GM23338 (cell line): Measurements from ENCODE around the gene DDX39A. TPM values are rescaled to one million over a fixed set of nuclear protein-coding genes. Genes with fewer than 3 reads are reported as not detected.

Experiments used
- ATAC-seq: fragments of 200-7000 bp; cut with Tn5 transposase; 3 replicates; pipeline ENCODE4 v1.9.1; 2020
- DNase-seq: peaks from one replicate; pipeline ENCODE4 v3.0.0-alpha.2; 2015; ENCODE audit warnings: low spot score
- H2AFZ ChIP-seq: fragments of 200-600 bp; sonication (generic); 2 replicates; pipeline ENCODE4 v1.8.0; 2016; ENCODE audit warnings: antibody characterized with exemption, mild to moderate bottlenecking, moderate library complexity
- H3F3A ChIP-seq: fragments of 200-600 bp; sonication (generic); replicated peaks from 2 replicates; pipeline ENCODE4 v1.8.0; 2017; ENCODE audit warnings: antibody characterized with exemption, mixed run types, low read depth
- H3K27ac ChIP-seq: fragments of 200-600 bp; sonication (generic); 2 replicates; pipeline ENCODE4 v1.6.1; 2016; ENCODE audit warnings: low read depth
- H3K27me3 ChIP-seq: fragments of 200-600 bp; sonication (generic); 2 replicates; pipeline ENCODE4 v1.8.0; 2016; ENCODE audit warnings: mild to moderate bottlenecking, mixed run types, moderate library complexity; ENCODE audit not compliant: insufficient read depth
- H3K36me3 ChIP-seq: fragments of 200-600 bp; sonication (generic); 2 replicates; pipeline ENCODE4 v1.8.0; 2016; ENCODE audit warnings: mild to moderate bottlenecking; ENCODE audit not compliant: insufficient read depth
- H3K4me1 ChIP-seq: fragments of 200-600 bp; sonication (generic); 2 replicates; pipeline ENCODE4 v1.8.0; 2016; ENCODE audit warnings: mild to moderate bottlenecking, moderate library complexity; ENCODE audit not compliant: insufficient read depth
- H3K4me2 ChIP-seq: fragments of 200-600 bp; sonication (generic); 2 replicates; pipeline ENCODE4 v1.7.1; 2017; ENCODE audit warnings: mixed run types
- H3K4me3 ChIP-seq: fragments of 200-600 bp; sonication (generic); 2 replicates; pipeline ENCODE4 v1.6.1; 2016; ENCODE audit warnings: mixed run types
- H3K79me2 ChIP-seq: fragments of 200-600 bp; sonication (generic); replicated peaks from 2 replicates; pipeline ENCODE4 v1.8.0; 2017; ENCODE audit warnings: mild to moderate bottlenecking; ENCODE audit not compliant: insufficient read depth
- H3K9me2 ChIP-seq: fragments of 200-600 bp; sonication (generic); 2 replicates; pipeline ENCODE4 v1.8.0; 2017; ENCODE audit not compliant: insufficient read depth
- H4K20me1 ChIP-seq: fragments of 200-600 bp; sonication (generic); replicated peaks from 2 replicates; pipeline ENCODE4 v1.8.0; 2017; ENCODE audit warnings: mild to moderate bottlenecking; ENCODE audit not compliant: insufficient read depth
- H3K27ac Mint-ChIP-seq: 2 replicates; pipeline ENCODE4 v1.8.0; 2020; ENCODE audit warnings: inconsistent platforms, mild to moderate bottlenecking, moderate library complexity, mixed read lengths
- H3K27me3 Mint-ChIP-seq: 3 replicates; pipeline ENCODE4 v1.8.0; 2022; ENCODE audit warnings: low read depth, mild to moderate bottlenecking, moderate library complexity, mixed read lengths, inconsistent platforms; ENCODE audit not compliant: insufficient read depth, poor library complexity
- H3K36me3 Mint-ChIP-seq: 3 replicates; pipeline ENCODE4 v1.8.0; 2021; ENCODE audit warnings: low read depth, mild to moderate bottlenecking, inconsistent platforms, moderate library complexity, mixed read lengths
- H3K4me1 Mint-ChIP-seq: 3 replicates; pipeline ENCODE4 v1.8.0; 2020; ENCODE audit warnings: mild to moderate bottlenecking, inconsistent platforms, mixed read lengths
- H3K4me3 Mint-ChIP-seq: 3 replicates; pipeline ENCODE4 v1.8.0; 2021; ENCODE audit warnings: moderate library complexity, mild to moderate bottlenecking, inconsistent platforms, mixed read lengths
- H3K9me3 Mint-ChIP-seq: 3 replicates; pipeline ENCODE4 v1.8.0; 2020; ENCODE audit warnings: moderate library complexity, mild to moderate bottlenecking, inconsistent platforms, mixed read lengths
- CREB1 ChIP-seq: fragments of 250-450 bp; sonication (Bioruptor Pico); IDR thresholded peaks from 2 replicates; pipeline ENCODE4 v1.5.0; 2020; ENCODE audit warnings: low read depth, mild to moderate bottlenecking, moderate library complexity
- CTCF ChIP-seq, 2 experiments: fragments of 200-600 bp in 1 of 2; sonication (generic) in 1 of 2; conservative IDR thresholded peaks; 2 replicates each; pipeline versions ENCODE4 v1.5.1 to v1.6.1; 2016 to 2017; ENCODE audit warnings: antibody characterized with exemption in 2 of 2, low read depth in 2 of 2, mild to moderate bottlenecking in 2 of 2, moderate library complexity in 1 of 2
- ETS1 ChIP-seq: IDR thresholded peaks from 2 replicates; pipeline ENCODE4 v1.6.1; 2016; ENCODE audit warnings: antibody characterized with exemption
- EZH2 ChIP-seq: fragments of 200-600 bp; sonication (generic); IDR thresholded peaks from one replicate; pipeline ENCODE4 v1.8.0; 2017; ENCODE audit warnings: antibody characterized with exemption, mild to moderate bottlenecking, low read depth; ENCODE audit not compliant: unreplicated experiment
- EZH2phosphoT487 ChIP-seq: fragments of 200-600 bp; sonication (generic); IDR thresholded peaks from one replicate; pipeline ENCODE4 v1.8.1; 2018; ENCODE audit warnings: antibody characterized with exemption; ENCODE audit not compliant: unreplicated experiment
- JUNB ChIP-seq: IDR thresholded peaks from one replicate; pipeline ENCODE4 v1.6.1; 2016; ENCODE audit warnings: antibody characterized with exemption; ENCODE audit not compliant: unreplicated experiment
- NANOG ChIP-seq: IDR thresholded peaks from 2 replicates; pipeline ENCODE4 v1.6.1; 2016; ENCODE audit warnings: antibody characterized with exemption, borderline replicate concordance
- POLR2AphosphoS5 ChIP-seq: IDR thresholded peaks from 2 replicates; pipeline ENCODE4 v1.6.1; 2016; ENCODE audit warnings: antibody characterized with exemption, low read depth
- REST ChIP-seq: IDR thresholded peaks from one replicate; pipeline ENCODE4 v1.6.1; 2018; ENCODE audit warnings: antibody characterized with exemption; ENCODE audit not compliant: unreplicated experiment
- STAT1 ChIP-seq: IDR thresholded peaks from one replicate; pipeline ENCODE4 v1.6.1; 2016; ENCODE audit warnings: antibody characterized with exemption; ENCODE audit not compliant: unreplicated experiment
- ZNF114 ChIP-seq: fragments of 250-450 bp; sonication (Bioruptor Pico); IDR thresholded peaks from 2 replicates; pipeline ENCODE4 v1.5.0; 2020; ENCODE audit warnings: mild to moderate bottlenecking, moderate library complexity
- ZNF331 ChIP-seq: fragments of 250-450 bp; sonication (Bioruptor Pico); IDR thresholded peaks from 2 replicates; pipeline ENCODE4 v1.5.0; 2020; ENCODE audit warnings: low read depth, mild to moderate bottlenecking, moderate library complexity
- ZNF462 ChIP-seq: fragments of 250-450 bp; sonication (Bioruptor Pico); IDR thresholded peaks from 2 replicates; pipeline ENCODE4 v1.5.0; 2020; ENCODE audit warnings: mild to moderate bottlenecking, moderate library complexity
- polyA plus RNA-seq: library from polyadenylated mRNA; unstranded; fragments of >200 nt; fragmentation: Nextera tagmentation; extraction: Ambion mirVana; gene quantifications from 2 replicates; pipeline ENCODE4 v1.2.1, GENCODE V29; 2016
- total RNA-seq: library from RNA; depleted of rRNA; stranded (reverse); fragments of >200 nt; shearing (Covaris generic); gene quantifications from 2 replicates; pipeline ENCODE4 v1.2.3, GENCODE V29; 2014

DDX39A gene
- total and polyA plus RNA-seq, 2 experiments from 2014 or later = 195 to 196 TPM

GRCh38 chr19:14409146-14410023 lies 9.8 kb downstream of the DDX39A start:
- TF ChIP-seq CTCF (conservative IDR thresholded peaks at IDR 0.05; ENCODE audit: low read depth in 2 of 2) (no peak), JUNB (no peak), ZNF114 (CRISPR knock-in tag) (no peak), NANOG (no peak), EZH2phosphoT487 (no peak), ZNF462 (CRISPR knock-in tag) (no peak), CREB1 (CRISPR knock-in tag) (no peak), ETS1 (no peak), REST (no peak), POLR2AphosphoS5 (no peak), EZH2 (no peak), STAT1 (no peak), ZNF331 (no peak)
- Mint-ChIP-seq H3K36me3 (peaks cover 62% of the 10 kb centered on the region), H3K4me1 (peaks cover 22% of the 10 kb centered on the region), H3K27me3 (peaks cover 8% of the 10 kb centered on the region), H3K27ac (no peak overlapping the region), H3K4me3 (no peak overlapping the region), H3K9me3 (no peaks in the 10 kb centered on the region; the same call in 2 of the 3 replicates)
- Histone ChIP-seq H2AFZ (no peak overlapping the region), H3K27me3 (no peaks in the 10 kb centered on the region), H3K4me1 (peaks cover 10% of the 10 kb centered on the region; the same call in 1 of the 2 replicates), H3F3A (peaks cover 19% of the 10 kb centered on the region; the same call in 1 of the 2 replicates), H3K27ac (no peak overlapping the region), H3K4me2 (no peak overlapping the region), H3K36me3 (peaks cover 34% of the 10 kb centered on the region), H4K20me1 (peaks cover 23% of the 10 kb centered on the region), H3K9me2 (no peaks in the 10 kb centered on the region), H3K4me3 (no peak overlapping the region), H3K79me2 (peaks cover 29% of the 10 kb centered on the region)
- no peak for DNase-seq
- ATAC-seq = no peak
